AML-193 (cell line): ENCODE data around the gene NFKB1.

Experiments used
- DNase-seq, 2 experiments: peaks; one replicate each; lab custom pipeline; 2025; lab: John Stamatoyannopoulos, UW

The NFKB1 gene

DNA sequence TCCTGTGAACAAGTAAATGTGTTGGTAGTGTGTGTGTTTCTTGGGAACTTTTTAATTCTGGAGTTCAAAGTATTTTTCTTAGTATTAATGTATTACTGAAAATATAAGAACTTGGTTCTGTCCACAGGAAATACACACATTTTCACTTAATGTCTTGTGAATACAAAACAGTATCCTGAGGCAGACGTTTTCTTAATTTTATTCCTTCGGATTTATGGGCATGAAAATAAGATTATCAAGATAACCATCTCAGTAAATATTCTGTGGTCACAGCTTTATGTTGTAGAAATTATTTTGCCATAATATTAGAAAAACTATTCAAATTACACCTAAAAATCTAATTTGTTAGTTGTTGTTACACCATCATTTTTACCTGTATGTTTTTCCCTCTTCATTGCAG lies 29.8 kb downstream of the NFKB1 start:
- no peak for DNase-seq

DNA sequence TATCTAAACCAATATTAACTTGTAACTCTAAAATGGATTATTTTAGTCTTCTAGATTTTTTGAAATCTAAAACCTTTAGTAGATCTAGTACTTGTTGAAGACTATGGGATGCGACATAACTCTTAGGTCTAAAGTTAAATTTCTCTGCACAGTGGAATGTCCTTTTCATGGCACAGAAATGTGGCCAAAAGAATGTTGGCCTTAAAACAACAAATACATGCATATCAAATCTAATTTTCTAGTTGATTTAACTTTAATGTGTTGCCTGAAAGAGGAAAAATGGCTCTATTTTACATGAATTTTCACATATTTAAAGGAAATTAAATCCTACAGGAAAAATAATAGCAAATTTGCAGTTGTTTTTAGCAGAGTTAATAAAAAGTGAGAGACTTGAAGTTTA lies 30.3 kb downstream of the NFKB1 start:
- DNase-seq, result no peak

DNA sequence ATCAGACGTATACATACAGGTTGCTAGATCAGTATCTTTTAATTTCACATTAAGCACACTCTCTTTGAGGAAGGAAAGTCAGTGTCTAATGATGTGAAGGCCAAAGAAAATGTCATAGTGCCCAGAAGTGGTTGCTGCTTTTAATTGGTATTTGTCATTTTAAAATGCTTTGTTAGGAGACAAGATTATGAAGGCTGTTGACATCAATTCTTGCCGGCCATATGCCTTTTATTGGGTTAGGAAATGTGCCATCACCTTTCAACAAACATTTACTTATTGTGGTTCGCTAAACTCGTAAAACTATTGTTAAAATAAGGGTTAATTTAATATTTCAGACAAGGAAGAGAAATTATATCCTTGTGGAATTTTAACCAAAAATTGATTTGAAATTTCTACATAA lies 32.2 kb downstream of the NFKB1 start:
- DNase-seq, result no peak

DNA sequence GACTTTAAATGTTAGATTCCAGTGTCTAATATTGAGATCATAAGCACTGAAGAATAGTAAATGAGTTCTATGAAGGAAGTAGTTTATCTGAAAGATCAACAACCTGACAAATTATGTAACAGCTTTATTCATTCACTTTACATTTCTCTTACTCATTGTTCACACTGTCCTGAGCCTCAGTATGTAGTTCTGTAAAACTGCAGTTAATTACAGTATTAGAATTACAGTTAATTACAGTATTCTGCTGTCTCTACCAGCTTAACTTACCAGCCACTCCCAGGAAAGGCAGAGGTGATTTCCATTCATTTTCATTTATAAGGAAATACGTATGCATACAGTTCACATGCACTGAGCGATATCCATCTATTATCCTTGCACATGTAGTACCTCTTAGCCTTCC lies 32.7 kb downstream of the NFKB1 start:
- DNase-seq, result no peak

DNA sequence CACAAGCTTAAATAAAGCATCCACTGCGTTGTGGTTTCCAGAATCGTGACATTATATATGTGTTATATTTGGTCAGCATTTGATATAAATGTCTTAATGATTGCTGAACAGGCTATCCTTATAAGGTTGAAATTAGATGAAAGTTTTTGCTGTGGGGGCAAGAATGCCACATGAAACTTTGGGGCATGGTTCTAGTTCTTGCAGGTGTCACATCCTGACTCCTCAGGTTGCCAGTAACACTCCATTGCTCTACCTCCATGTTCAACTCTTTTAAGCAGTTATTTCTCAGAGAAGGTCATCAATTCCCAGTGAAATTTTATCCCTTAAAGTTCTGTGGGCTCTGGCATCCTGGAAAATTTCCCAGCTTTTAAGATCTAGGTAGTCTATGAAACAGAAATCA lies 33.7 kb downstream of the NFKB1 start:
- no peak for DNase-seq

DNA sequence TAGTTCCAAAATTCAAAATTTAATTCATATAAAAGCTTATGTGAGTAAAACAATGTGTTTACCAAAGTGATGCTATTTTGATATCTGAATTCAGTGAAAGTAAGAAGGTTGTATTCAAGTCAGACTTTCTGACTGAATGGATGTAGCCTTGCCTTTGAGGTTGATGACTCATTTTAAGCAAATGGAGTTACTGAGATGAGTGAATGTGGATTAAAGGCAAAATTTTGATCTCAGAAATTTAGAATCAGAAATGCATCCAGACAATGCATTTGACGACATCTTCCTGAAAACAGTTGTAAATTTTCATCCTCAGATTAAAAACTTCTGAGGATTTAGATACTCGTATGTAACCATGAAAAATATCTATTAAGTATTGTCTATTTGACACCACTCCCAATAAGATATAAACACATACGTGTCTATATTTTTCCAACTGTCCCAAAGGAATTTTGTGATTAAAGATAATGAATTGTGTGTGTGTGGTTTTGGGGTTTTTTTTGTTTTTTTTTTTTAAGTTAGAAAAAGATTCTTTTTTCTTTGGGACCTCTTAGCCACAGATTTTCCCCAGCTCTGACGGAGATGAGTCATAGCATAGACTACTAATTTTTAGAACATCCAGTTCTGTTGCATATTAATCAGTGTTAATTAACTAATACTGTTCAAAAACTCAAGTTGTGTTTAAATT lies 34.4 kb downstream of the NFKB1 start:
- no peak for DNase-seq

DNA sequence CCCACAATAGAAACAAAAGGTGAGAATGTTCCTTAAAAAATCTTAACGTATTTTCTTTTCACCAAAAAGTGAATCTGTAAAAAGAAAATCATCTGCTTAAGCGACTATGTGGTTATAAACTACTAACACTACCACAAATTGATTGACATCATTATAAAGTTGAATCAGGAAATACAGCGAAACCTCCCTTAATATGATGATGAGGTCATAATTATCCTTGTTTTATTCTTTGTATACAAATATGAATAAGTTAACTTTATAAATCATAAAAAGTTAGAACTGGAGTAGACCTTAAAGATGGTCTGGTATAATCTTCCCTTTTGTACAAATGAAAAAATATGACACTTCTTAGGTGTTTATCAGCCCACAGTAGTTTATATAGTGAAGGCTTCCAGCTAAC lies 35.6 kb downstream of the NFKB1 start:
- no peak for DNase-seq

DNA sequence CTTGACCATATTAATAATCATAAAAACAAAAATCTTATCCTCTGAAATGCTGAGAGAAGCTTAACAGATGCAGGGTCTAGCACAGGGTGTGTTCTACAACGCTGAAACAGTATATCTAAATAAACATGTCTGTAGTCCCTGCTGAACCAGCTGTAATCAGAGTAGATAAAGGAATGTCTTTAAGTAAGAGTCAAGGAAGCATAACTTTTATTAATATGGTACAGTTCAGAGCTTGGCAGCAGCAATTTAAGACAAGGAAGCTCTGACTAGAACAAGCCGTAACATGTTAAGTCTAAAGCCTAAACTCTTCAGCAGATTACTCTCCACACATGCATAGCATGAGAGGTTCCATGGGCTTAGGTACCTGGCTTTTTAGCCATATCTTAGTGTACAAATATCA lies 36.1 kb downstream of the NFKB1 start:
- no peak for DNase-seq

DNA sequence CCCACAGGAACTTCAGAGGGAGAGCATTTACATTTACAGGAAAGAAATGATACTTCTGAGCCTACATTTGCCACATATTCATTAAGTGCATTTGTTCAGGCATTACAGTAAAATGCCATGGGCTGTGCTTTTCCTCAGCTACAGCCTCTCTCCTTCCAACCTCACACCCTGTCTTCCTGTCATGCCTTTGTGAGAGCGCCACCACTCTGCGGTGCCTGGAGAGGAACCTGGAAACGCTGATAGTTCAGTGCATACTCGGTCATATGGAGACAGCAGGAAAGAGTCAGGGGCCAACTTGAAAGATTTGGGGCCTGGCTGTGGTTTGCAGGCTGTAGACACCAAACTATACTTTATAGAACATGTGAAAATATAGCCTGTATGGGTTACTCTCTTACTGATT lies 40.5 kb downstream of the NFKB1 start:
- DNase-seq, result no peak

DNA sequence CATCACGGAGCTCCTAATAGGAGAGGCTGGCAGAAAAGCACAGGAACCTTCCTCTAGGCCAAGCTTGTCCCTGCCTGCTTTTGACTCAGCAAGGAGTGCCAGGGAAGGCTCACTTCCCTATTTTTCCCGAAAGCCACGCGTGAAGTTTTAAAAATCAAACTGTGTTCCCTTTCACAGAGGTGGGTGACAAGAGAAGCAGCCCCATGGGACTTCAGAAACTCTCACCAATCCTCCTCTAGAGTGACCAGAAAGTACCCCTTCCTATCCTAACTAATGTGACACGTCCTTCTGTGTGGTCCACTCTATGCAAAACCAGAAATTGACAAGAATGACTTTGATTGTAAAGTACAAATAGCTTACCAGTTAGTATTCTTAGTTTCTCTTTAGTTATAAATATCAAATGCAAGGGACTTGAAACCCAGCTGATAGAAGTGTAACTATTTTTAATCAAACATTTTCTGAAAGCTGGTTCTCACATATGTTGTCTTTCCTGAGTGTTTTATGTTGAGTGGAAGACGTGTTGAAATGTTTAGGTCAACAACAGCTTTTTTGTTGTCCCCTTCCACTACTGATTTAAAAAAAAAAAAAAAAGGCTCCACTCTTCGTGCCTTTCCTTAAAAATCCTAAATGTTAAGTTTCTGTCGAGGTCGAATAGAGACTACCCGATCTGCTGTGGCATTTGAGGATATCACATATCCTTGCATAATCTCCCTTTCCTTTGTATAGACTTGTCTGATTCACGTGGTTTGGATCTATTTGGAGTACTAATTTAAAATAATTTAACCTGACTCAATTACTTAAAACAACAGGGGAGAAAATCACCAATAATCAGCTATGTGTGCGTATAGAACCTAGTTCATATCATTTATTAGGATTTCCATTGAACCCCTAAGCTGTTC lies 42.1 kb downstream of the NFKB1 start:
- DNase-seq, result no peak

DNA sequence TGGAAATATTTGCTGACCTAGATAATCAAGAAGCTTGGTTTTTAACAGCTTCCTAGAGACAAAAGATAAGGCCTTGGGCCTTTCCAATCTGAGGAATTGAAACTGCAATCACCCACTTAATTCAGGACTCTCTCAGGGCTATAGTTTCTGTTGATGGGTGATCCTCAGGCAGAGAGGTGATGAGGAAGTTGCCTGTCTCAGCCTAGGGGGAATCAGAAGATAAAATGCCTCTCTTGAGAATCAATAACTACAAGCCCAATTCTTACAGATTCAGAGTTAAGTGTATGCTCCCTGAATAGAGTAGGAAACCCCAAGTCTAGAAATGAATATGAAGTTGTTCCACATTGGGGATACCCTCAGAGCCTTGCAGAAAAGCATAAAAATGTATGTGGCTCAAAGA lies 45.5 kb downstream of the NFKB1 start:
- no peak for DNase-seq

DNA sequence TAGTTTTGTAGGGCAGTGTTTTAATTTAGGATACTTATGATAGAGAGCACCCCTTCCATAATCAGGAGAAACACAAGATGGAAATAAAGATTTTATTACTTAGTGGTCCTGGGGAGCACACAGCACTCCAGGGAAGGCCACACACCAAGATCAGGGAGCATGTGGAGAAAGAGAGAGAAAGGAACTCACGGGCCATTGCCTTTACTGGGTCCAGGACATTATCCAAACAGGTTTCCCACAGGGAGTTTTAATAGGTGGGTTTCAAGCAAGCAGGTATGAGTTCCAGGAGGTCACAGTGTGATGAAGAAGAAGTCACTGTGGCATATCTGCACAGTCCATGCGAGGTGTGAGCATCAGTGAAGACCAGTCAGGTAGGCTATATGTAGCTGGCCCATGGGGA lies 46.8 kb downstream of the NFKB1 start:
- DNase-seq, result no peak

DNA sequence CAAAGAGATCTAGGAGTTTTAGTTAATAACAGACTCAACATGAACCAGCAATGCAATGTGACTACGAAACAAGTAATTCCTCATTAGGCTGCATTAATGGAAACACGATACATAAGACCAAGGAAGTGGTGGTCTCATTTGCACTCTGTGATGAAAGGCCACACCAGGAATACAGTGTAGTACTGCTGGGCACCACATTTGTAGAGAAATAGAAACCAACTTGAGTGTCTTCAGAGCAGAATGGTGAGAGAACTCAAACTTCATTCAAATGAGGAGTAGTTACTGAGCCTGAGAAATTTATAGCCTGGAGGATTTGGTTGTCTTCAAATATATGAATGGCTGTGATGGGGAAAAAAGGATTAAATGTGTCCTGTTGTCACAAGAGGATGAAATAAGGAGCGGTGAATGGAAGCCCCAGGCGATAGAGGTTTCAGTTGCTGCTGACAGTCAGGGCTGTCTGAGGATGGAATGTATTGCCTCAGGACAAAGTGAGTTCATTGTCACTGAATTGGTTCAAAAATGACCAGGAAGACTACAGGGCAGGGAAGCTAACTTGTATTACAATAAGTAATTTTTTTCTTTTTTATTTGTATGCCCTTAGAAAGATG lies 50.9 kb downstream of the NFKB1 start:
- no peak for DNase-seq

DNA sequence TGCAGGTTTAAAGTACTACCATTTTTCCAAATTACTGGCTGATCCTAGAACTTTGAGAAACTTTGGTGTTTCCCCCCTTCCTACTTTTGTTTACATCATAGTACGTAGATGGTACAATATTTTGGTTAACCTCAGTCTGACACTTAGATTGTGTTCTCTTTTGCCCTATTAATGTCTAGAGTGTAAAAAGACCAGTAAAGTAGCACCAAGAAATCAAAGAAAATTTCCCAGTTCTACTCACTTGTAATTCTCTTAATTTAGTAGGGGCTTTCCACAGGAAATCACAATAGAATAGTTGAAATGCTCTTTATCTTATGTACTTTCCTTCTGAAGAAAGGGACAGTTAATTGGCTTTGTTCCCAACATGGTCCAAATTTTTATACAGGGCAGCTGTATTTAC lies 51.6 kb downstream of the NFKB1 start:
- DNase-seq, result no peak

DNA sequence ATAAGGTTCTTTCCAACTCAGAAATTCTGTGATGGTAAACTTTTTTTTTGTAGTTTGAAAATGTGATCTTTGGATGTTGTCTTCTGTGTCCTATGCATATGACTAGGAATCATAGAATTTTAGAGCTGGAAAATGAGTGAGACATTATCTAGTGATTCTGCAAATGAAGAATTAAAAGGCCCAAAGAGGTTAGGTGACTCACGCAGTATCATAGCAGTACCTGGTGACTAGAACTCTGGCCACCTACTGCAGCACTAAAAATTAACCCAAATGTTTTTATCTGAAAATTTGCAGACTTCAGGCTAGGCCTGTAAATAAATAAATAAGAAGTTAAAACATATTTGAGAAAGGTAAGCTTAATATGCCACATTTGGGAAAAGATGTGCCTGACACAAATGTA lies 52.8 kb downstream of the NFKB1 start:
- DNase-seq, result no peak

DNA sequence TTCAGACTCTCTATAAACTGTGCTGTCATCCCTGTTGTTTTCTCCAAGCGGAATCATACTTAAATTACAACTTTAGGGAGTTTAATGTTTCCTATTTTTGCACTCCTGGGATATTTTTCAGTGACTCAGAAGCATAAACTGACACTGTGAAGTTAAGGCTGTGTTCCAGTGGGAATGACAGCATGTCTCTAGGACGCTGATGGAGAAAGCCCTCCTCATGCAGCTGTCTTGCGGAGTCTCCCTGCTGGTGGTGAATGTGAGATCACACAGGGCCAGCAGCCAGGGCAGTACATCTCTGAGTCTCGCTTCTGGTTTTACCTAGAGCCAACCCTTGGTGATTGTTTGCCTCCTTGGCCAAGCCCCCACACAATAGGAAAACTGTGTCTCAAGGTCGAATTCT lies 53.3 kb downstream of the NFKB1 start:
- DNase-seq, result no peak

DNA sequence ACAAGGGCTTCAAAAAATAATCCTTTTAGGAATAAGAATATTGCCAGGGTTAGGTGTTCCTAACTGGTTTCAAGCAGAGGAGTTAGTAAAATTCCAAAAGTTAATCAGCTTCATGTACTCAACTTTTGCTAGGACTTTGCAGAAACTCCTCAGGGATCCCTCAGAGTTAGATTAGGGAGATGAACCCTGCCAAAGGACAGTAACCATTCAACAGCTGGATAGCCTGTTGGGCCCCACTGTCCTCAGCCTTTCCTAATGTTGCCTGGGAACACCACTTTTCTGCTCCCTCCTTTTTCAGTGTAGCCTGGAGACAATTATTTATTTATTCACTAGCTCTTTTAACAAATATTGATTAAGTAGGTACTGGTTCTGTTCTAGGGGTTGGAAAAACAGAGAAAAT lies 53.8 kb downstream of the NFKB1 start:
- DNase-seq, result no peak

DNA sequence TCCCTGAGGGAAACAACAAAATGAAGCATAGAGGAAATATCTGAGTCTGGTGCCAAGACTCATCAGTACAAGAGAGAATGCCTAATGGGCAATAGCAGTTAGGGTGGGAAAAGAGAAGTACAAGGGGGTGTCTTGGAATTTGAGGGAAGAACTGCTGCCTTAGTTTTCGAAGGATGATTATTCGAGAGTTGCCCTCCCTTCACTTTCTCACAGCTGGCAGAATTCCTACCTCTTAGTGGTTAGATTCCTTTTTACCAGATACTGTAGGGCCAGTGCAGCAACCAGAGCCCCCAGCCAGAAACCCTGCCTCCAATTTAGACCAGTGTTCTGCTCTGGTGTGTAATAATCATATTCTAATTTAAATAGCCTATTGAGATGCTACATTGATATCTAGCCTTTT lies 56.5 kb downstream of the NFKB1 start:
- DNase-seq, result no peak

DNA sequence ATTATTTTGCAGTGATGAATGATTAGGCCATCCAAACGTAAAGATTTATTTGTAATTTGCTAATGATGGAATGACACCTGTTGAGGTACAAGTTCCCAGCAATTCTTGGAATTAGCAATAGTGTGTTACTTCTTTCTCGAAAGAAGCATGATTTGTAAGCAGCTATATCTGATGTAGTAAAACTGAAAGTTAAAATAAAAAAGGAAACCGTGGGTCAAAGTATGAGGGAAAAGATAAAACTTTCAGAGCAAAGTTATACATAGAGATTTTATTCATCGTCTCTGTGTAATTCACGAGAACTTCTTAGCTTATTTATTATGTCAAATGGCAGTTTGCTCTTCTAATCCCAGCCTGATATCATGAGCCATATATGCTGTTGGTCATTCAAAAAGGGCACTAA lies 59.0 kb downstream of the NFKB1 start:
- no peak for DNase-seq

DNA sequence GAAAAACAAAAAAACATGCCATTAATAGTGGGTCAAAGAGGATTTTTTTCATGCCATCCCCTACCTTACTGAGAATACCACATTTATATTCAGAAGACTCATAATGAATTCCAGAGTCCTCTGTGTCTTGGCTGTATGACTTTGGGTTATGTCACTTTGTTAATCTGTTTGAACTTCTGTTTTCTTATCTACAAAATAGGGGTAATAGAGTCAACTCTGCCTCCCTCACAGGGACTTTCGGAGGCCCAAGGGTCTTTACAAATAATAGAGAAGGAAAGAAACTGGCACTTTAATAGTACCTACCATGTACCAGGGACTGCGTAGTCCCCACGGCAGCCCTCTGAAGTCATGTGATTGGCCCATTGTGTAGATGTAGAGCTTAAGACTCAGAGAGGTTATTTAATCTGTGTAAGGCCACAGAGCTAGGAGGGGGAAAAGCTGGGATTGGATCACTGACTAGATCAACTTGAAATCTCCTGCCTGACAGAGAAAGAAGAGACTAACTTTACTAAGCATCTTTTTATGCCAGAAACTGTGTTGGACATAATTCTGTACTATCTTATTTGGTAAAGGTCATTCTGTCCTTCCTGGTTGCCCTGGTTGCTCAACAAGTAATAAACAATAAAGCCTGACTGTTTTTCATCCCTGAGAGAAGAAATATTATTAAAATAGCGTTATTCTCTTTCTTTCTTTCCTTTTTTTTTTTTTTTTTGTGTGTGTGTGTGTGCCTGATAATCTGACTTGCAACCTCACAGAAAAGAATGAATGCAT lies 59.6 kb downstream of the NFKB1 start:
- DNase-seq, result no peak

DNA sequence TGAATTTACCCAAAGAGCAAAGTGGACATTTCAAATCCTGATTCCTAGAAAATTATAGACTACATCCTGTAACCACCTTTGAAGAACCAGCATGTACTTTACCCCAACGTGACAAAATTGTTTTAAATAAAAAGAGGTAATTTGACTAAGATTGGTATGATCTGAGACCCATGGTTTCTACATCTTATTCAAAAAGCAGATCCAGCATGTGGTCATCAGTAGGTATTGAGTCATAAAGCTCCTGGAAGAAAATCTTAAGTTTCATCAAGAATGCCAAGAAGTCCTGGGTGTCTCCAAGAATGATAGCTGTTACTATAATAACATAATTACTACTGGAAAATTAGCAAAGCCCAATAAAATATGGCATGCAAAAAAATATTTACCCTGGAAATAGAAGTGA lies 61.8 kb downstream of the NFKB1 start:
- DNase-seq, result no peak

DNA sequence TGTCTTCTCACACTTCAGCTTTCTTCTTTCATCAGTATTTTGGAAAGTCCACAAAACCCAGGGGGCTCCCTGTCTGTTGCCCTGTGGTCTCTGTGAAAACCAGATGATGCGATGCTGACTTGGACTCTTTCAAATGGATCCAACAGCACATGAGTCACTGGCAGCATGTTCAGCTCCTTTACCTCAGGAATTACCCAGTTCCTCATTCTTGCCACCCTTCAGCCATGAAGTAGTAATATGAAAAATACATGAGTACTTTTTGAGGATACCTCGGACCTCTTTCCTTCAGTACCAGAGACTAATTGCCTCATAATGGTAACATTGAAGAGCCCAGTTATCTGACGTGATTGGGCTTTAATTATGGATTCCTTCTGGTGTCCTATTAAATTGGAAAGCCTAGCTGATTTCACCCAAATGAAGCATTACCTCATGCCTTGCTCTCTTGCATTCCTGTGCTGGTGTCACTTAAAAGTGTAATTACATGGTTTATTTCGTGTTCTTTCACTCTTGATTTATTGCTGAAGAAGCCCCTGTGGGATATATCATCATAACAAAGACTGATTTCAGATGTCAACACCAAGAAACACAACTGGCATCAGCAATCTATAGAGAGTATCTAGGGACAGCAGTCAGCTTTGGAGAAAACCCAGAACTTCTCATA lies 63.4 kb downstream of the NFKB1 start:
- no peak for DNase-seq
